ENCODE data around the gene GABARAP. TPM values are rescaled to one million over a fixed set of nuclear protein-coding genes. Genes with fewer than 3 reads are reported as not detected.

Gene GABARAP
- total and polyA plus RNA-seq, 2 of the 13 experiments (the other 11 are each of a cell fraction or from before 2014, with no cell fraction given): 161 to 310 TPM

DNA sequence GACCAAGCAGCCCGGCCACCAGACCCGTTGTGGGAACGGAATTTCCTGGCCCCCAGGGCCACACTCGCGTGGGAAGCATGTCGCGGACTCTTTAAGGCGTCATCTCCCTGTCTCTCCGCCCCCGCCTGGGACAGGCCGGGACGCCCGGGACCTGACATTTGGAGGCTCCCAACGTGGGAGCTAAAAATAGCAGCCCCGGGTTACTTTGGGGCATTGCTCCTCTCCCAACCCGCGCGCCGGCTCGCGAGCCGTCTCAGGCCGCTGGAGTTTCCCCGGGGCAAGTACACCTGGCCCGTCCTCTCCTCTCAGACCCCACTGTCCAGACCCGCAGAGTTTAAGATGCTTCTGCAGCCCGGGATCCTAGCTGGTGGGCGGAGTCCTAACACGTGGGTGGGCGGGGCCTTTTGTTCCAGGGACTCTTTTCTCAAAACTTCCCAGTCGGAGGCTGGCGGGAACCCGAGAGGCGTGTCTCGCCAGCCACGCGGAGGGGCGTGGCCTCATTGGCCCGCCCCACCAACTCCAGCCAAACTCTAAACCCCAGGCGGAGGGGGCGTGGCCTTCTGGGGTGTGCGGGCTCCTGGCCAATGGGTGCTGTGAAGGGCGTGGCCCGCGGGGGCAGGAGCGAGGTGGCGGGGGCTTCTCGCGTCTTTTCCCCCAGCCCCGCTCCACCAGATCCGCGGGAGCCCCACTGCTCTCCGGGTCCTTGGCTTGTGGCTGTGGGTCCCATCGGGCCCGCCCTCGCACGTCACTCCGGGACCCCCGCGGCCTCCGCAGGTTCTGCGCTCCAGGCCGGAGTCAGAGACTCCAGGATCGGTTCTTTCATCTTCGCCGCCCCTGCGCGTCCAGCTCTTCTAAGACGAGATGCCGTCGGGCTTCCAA lies 39.1 kb upstream of the GABARAP start, which contains the start of gene SLC2A4 (continued):
- TF ChIP-seq, protein P1, sequence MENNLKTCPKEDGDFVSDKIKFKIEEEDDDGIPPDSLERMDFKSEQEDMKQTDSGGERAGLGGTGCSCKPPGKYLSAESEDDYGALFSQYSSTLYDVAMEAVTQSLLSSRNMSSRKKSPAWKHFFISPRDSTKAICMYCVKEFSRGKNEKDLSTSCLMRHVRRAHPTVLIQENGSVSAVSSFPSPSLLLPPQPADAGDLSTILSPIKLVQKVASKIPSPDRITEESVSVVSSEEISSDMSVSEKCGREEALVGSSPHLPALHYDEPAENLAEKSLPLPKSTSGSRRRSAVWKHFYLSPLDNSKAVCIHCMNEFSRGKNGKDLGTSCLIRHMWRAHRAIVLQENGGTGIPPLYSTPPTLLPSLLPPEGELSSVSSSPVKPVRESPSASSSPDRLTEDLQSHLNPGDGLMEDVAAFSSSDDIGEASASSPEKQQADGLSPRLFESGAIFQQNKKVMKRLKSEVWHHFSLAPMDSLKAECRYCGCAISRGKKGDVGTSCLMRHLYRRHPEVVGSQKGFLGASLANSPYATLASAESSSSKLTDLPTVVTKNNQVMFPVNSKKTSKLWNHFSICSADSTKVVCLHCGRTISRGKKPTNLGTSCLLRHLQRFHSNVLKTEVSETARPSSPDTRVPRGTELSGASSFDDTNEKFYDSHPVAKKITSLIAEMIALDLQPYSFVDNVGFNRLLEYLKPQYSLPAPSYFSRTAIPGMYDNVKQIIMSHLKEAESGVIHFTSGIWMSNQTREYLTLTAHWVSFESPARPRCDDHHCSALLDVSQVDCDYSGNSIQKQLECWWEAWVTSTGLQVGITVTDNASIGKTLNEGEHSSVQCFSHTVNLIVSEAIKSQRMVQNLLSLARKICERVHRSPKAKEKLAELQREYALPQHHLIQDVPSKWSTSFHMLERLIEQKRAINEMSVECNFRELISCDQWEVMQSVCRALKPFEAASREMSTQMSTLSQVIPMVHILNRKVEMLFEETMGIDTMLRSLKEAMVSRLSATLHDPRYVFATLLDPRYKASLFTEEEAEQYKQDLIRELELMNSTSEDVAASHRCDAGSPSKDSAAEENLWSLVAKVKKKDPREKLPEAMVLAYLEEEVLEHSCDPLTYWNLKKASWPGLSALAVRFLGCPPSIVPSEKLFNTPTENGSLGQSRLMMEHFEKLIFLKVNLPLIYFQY (CRISPR knock-in tag; IDR thresholded peaks at IDR 0.05; ENCODE audit: borderline replicate concordance): no peak
- no peak; the same call in 1 of the 2 replicates for TF ChIP-seq ZBTB7A (CRISPR knock-in tag; IDR thresholded peaks at IDR 0.05)
- no peak for TF ChIP-seq ZNF672 (CRISPR knock-in tag; IDR thresholded peaks at IDR 0.05)
- TF ChIP-seq, protein P2, sequence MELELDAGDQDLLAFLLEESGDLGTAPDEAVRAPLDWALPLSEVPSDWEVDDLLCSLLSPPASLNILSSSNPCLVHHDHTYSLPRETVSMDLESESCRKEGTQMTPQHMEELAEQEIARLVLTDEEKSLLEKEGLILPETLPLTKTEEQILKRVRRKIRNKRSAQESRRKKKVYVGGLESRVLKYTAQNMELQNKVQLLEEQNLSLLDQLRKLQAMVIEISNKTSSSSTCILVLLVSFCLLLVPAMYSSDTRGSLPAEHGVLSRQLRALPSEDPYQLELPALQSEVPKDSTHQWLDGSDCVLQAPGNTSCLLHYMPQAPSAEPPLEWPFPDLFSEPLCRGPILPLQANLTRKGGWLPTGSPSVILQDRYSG (CRISPR knock-in tag; IDR thresholded peaks at IDR 0.05): no peak
- peak; percentile 72 for TF ChIP-seq RBM39 (IDR thresholded peaks at IDR 0.05; ENCODE audit: low read depth, low read length, poor library complexity, severe bottlenecking)
- TF ChIP-seq, protein P3, sequence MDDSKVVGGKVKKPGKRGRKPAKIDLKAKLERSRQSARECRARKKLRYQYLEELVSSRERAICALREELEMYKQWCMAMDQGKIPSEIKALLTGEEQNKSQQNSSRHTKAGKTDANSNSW (CRISPR knock-in tag; IDR thresholded peaks at IDR 0.05; ENCODE audit: borderline replicate concordance): no peak
- TF ChIP-seq, protein P4, sequence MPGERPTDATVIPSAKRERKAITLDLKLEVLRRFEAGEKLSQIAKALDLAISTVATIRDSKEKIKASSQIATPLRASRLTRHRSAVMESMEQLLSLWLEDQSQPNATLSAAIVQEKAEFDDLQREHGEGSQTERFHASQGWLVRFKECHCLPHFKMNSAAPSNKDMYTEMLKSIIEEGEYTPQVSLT (CRISPR knock-in tag; IDR thresholded peaks at IDR 0.05; ENCODE audit: borderline replicate concordance, low read depth): no peak
- no peak for TF ChIP-seq RNF2 (conservative IDR thresholded peaks at IDR 0.05; ENCODE audit: low read depth)
- TF ChIP-seq, protein P5, sequence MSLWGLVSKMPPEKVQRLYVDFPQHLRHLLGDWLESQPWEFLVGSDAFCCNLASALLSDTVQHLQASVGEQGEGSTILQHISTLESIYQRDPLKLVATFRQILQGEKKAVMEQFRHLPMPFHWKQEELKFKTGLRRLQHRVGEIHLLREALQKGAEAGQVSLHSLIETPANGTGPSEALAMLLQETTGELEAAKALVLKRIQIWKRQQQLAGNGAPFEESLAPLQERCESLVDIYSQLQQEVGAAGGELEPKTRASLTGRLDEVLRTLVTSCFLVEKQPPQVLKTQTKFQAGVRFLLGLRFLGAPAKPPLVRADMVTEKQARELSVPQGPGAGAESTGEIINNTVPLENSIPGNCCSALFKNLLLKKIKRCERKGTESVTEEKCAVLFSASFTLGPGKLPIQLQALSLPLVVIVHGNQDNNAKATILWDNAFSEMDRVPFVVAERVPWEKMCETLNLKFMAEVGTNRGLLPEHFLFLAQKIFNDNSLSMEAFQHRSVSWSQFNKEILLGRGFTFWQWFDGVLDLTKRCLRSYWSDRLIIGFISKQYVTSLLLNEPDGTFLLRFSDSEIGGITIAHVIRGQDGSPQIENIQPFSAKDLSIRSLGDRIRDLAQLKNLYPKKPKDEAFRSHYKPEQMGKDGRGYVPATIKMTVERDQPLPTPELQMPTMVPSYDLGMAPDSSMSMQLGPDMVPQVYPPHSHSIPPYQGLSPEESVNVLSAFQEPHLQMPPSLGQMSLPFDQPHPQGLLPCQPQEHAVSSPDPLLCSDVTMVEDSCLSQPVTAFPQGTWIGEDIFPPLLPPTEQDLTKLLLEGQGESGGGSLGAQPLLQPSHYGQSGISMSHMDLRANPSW (CRISPR knock-in tag; IDR thresholded peaks at IDR 0.05; ENCODE audit: borderline replicate concordance): no peak; the same call in 1 of the 2 replicates
- TF ChIP-seq TCF7L2 (IDR thresholded peaks at IDR 0.05; ENCODE audit: low read depth, low read length): no peak
- peak; percentile 95 for TF ChIP-seq SP4 (CRISPR knock-in tag; IDR thresholded peaks at IDR 0.05)
- TF ChIP-seq MAZ (IDR thresholded peaks at IDR 0.05; ENCODE audit: borderline replicate concordance, low read depth, low read length): peak; percentile 73
- TF ChIP-seq MAZ (CRISPR knock-in tag; IDR thresholded peaks at IDR 0.05; ENCODE audit: low read depth): no peak
